Anterior cingulate cortex (tissue), 58 donors: ENCODE results near the gene LARGE2.

Source experiments
- DNase-seq, 58 donors: peaks; one replicate each; lab custom pipeline; 2025; lab: John Stamatoyannopoulos, UW

The LARGE2 gene

GRCh38 chr11:45922425-45923082 is at the start of gene LARGE2:
Gene LARGE2, plus strand, starts transcription at chr11:45922656. Its CDS starts 227 bp downstream, at chr11:45922883.
- DNase-seq: no peak

GRCh38 chr11:45876401-45876800 is 46.1 kb upstream of the LARGE2 start:
- no peak for DNase-seq

- DNase-seq: no peak
Observed at GRCh38 chr11:45877221-45877620, 45.2 kb upstream of the LARGE2 start.

- DNase-seq: no peak
Observed at GRCh38 chr11:45877845-45878244, 44.6 kb upstream of the LARGE2 start.

GRCh38 chr11:45879803-45880686 is 42.4 kb upstream of the LARGE2 start:
- DNase-seq: peak in 5 of 58 donors; percentile 27 to 59 (median 31)

GRCh38 chr11:45880772-45881570 is 41.5 kb upstream of the LARGE2 start:
- DNase-seq: no peak

GRCh38 chr11:45881708-45882368 is 40.6 kb upstream of the LARGE2 start:
- DNase-seq: no peak

- peak in 1 of 58 donors; percentile 25 for DNase-seq
Observed at GRCh38 chr11:45884596-45885185, 37.8 kb upstream of the LARGE2 start.

- DNase-seq: peak in 21 of 58 donors; percentile 18 to 58 (median 40)
Observed at GRCh38 chr11:45885274-45885920, 37.1 kb upstream of the LARGE2 start, which contains the start of gene MAPK8IP1. Gene MAPK8IP1, plus strand, starts transcription at chr11:45885651. Its CDS starts 170 bp downstream, at chr11:45885821.

- peak in 1 of 58 donors; percentile 31 for DNase-seq
Observed at GRCh38 chr11:45885921-45886721, 36.3 kb upstream of the LARGE2 start.

GRCh38 chr11:45886816-45887520 is 35.5 kb upstream of the LARGE2 start:
- no peak for DNase-seq

GRCh38 chr11:45887587-45887986 is 34.9 kb upstream of the LARGE2 start:
- no peak for DNase-seq

- DNase-seq: no peak
Observed at GRCh38 chr11:45889555-45889954, 32.9 kb upstream of the LARGE2 start.

GRCh38 chr11:45889966-45890365 is 32.5 kb upstream of the LARGE2 start:
- no peak for DNase-seq

GRCh38 chr11:45890886-45891550 is 31.4 kb upstream of the LARGE2 start:
- no peak for DNase-seq

- no peak for DNase-seq
Observed at GRCh38 chr11:45892856-45893255, 29.6 kb upstream of the LARGE2 start.
